Measurements from ENCODE around the gene TNFSF10. TPM values are rescaled to one million over a fixed set of nuclear protein-coding genes. Genes with fewer than 3 reads are reported as not detected.

Gene TNFSF10
- total RNA-seq, 2 experiments from 2014 or later, result 21.5 to 23.6 TPM

- Mint-ChIP-seq H3K27me3 (no peaks in the 10 kb centered on the region), H3K4me3 (peak overlapping the region; percentile 92), H3K27ac (no peak overlapping the region), H3K36me3 (ENCODE audit: low read depth) (peaks cover 49% of the 10 kb centered on the region), H3K9me3 (no peaks in the 10 kb centered on the region), H3K4me1 (ENCODE audit: low read depth) (peaks cover 81% of the 10 kb centered on the region)
- ChIA-PET POLR2A (interaction anchor here (0.9 to 2.3 kb wide), 5 partner anchors 11 to 76 kb away, joined by 4 to 15 read pairs (median 6); no protein-coding TSS in a partner anchor), CTCF (interaction anchor here (0.9 to 6.5 kb wide), 6 partner anchors 10 to 75 kb away, joined by 3 to 78 read pairs (median 4); no protein-coding TSS in a partner anchor)
- TF ChIP-seq, protein P1, sequence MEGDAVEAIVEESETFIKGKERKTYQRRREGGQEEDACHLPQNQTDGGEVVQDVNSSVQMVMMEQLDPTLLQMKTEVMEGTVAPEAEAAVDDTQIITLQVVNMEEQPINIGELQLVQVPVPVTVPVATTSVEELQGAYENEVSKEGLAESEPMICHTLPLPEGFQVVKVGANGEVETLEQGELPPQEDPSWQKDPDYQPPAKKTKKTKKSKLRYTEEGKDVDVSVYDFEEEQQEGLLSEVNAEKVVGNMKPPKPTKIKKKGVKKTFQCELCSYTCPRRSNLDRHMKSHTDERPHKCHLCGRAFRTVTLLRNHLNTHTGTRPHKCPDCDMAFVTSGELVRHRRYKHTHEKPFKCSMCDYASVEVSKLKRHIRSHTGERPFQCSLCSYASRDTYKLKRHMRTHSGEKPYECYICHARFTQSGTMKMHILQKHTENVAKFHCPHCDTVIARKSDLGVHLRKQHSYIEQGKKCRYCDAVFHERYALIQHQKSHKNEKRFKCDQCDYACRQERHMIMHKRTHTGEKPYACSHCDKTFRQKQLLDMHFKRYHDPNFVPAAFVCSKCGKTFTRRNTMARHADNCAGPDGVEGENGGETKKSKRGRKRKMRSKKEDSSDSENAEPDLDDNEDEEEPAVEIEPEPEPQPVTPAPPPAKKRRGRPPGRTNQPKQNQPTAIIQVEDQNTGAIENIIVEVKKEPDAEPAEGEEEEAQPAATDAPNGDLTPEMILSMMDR (IDR thresholded peaks at IDR 0.05), result no peak
- intact Hi-C loops (cut with micrococcal nuclease), result loop anchor here (2.0 kb wide), 1 partner anchor 43 kb away; no protein-coding TSS in a partner anchor
- no peak for DNase-seq
- ATAC-seq, result no peak
Observed at GRCh38 chr3:172519740-172520139, 3.5 kb downstream of the TNFSF10 start.

- H3K4me3 Mint-ChIP-seq, result peak overlapping the region; percentile 7
- peaks cover 56% of the 10 kb centered on the region for H3K36me3 Mint-ChIP-seq (ENCODE audit: low read depth)
- peaks cover 83% of the 10 kb centered on the region for H3K4me1 Mint-ChIP-seq (ENCODE audit: low read depth)
- no peaks in the 10 kb centered on the region for H3K9me3 Mint-ChIP-seq
- TF ChIP-seq, protein P1 (IDR thresholded peaks at IDR 0.05), result no peak
- no peaks in the 10 kb centered on the region for H3K27me3 Mint-ChIP-seq
- intact Hi-C loops (cut with micrococcal nuclease), result loop anchor here (1.0 kb wide), 1 partner anchor 73 kb away; no protein-coding TSS in a partner anchor
- H3K27ac Mint-ChIP-seq, result no peak overlapping the region
- ChIA-PET CTCF (interaction anchor here (0.9 to 6.5 kb wide), 5 partner anchors 10 to 104 kb away, joined by 3 to 78 read pairs (median 5); no protein-coding TSS in a partner anchor), POLR2A (interaction anchor here (0.9 to 2.3 kb wide), 3 partner anchors 12 to 74 kb away, joined by 5 to 15 read pairs (median 6); no protein-coding TSS in a partner anchor)
- DNase-seq, result no peak
- no peak for ATAC-seq
Observed at GRCh38 chr3:172518929-172519640, 4.1 kb downstream of the TNFSF10 start.

DNA sequence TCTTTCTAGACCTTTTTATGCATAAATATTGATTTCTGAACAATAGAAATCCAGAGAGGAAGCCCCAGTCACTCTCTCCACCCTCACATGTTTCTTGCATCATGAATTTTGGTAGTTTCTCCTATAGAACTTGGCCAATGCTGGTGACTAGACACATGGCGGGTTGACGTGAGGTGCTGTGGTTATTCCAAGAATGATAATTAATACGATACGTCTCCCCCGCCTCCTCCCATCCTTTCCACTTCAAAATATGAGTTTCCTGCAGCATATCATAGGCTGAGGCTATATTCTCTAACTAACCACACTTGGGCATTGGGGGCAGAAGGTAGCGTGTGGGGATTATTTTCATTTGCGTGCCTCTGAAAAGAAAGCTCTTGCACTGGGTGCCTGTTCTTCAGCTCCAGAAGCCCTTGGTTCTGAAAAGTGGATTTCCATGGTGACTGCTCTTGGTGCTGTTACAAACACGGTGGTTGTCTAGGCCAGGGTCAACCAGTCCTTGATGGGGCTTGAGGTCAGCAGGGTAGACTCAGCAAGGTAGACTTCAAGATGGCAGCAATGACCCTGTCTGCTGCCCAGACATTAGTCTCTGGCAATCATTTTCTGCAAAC, 5.3 kb downstream of the TNFSF10 start:
- intact Hi-C loops (cut with micrococcal nuclease), result loop anchor here (1.0 kb wide), 1 partner anchor 74 kb away; no protein-coding TSS in a partner anchor
- Mint-ChIP-seq H3K27ac (peak overlapping the region; percentile 93), H3K9me3 (no peaks in the 10 kb centered on the region), H3K4me1 (ENCODE audit: low read depth) (peaks cover 86% of the 10 kb centered on the region), H3K27me3 (no peaks in the 10 kb centered on the region), H3K4me3 (peak overlapping the region; percentile 56), H3K36me3 (ENCODE audit: low read depth) (peaks cover 62% of the 10 kb centered on the region)
- ChIA-PET CTCF (interaction anchor here (0.8 to 6.5 kb wide), 4 partner anchors 10 to 105 kb away, joined by 3 to 78 read pairs (median 5); no protein-coding TSS in a partner anchor), POLR2A (interaction anchor here (0.7 to 1.2 kb wide), 5 partner anchors 11 to 80 kb away, joined by 3 to 6 read pairs (median 3); no protein-coding TSS in a partner anchor)
- TF ChIP-seq, protein P1 (IDR thresholded peaks at IDR 0.05), result no peak
- ATAC-seq, result peak; percentile 69
- DNase-seq, result peak; percentile 88

GRCh38 chr3:172516318-172517214, 6.7 kb downstream of the TNFSF10 start:
- intact Hi-C loops (cut with micrococcal nuclease), result no loop called here
- peak overlapping the region; percentile 54 for H3K4me3 Mint-ChIP-seq
- H3K9me3 Mint-ChIP-seq, result no peaks in the 10 kb centered on the region
- H3K27ac Mint-ChIP-seq, result peak overlapping the region; percentile 93
- CTCF ChIA-PET, result interaction anchor here (0.6 to 6.5 kb wide), 5 partner anchors 9 to 146 kb away, joined by 3 to 78 read pairs (median 4); no protein-coding TSS in a partner anchor
- POLR2A ChIA-PET, result interaction anchor here (0.6 to 1.2 kb wide), 7 partner anchors 12 to 81 kb away, joined by 3 to 7 read pairs (median 3); no protein-coding TSS in a partner anchor
- H3K27me3 Mint-ChIP-seq, result no peaks in the 10 kb centered on the region
- DNase-seq (peak; percentile 39), ATAC-seq (peak; percentile 12)
- TF ChIP-seq, protein P1 (IDR thresholded peaks at IDR 0.05), result no peak
- H3K36me3 Mint-ChIP-seq (ENCODE audit: low read depth), result peaks cover 64% of the 10 kb centered on the region
- peaks cover 93% of the 10 kb centered on the region for H3K4me1 Mint-ChIP-seq (ENCODE audit: low read depth)
